ENCODE results near the gene RNF26.

GRCh38 chr11:119309411-119309810 lies 24.9 kb upstream of the RNF26 start:
- TF ChIP-seq CTCF (IDR thresholded peaks at IDR 0.05), result no peak
- TF ChIP-seq, protein P1, sequence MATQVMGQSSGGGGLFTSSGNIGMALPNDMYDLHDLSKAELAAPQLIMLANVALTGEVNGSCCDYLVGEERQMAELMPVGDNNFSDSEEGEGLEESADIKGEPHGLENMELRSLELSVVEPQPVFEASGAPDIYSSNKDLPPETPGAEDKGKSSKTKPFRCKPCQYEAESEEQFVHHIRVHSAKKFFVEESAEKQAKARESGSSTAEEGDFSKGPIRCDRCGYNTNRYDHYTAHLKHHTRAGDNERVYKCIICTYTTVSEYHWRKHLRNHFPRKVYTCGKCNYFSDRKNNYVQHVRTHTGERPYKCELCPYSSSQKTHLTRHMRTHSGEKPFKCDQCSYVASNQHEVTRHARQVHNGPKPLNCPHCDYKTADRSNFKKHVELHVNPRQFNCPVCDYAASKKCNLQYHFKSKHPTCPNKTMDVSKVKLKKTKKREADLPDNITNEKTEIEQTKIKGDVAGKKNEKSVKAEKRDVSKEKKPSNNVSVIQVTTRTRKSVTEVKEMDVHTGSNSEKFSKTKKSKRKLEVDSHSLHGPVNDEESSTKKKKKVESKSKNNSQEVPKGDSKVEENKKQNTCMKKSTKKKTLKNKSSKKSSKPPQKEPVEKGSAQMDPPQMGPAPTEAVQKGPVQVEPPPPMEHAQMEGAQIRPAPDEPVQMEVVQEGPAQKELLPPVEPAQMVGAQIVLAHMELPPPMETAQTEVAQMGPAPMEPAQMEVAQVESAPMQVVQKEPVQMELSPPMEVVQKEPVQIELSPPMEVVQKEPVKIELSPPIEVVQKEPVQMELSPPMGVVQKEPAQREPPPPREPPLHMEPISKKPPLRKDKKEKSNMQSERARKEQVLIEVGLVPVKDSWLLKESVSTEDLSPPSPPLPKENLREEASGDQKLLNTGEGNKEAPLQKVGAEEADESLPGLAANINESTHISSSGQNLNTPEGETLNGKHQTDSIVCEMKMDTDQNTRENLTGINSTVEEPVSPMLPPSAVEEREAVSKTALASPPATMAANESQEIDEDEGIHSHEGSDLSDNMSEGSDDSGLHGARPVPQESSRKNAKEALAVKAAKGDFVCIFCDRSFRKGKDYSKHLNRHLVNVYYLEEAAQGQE (IDR thresholded peaks at IDR 0.05; ENCODE audit: insufficient read depth in 1 of 2, low read depth in 2 of 2, low read length in 1 of 2), result no peak
- TF ChIP-seq POLR2AphosphoS5 (IDR thresholded peaks at IDR 0.05; ENCODE audit: low read depth, low read length), result no peak
- TF ChIP-seq SIN3A (IDR thresholded peaks at IDR 0.05; ENCODE audit: borderline replicate concordance, insufficient read depth, low read depth, low read length), result no peak
- TF ChIP-seq TCF7L2 (IDR thresholded peaks at IDR 0.05; ENCODE audit: low read depth, low read length), result no peak

Measured in Panc1 (cell line).